Liver (tissue), 9 donors: ENCODE measurements around the gene CHSY1. TPM values are rescaled to one million over a fixed set of nuclear protein-coding genes. Genes with fewer than 3 reads are reported as not detected.
"Not testable (repeated sequence)": the region's sequence is repeated elsewhere in the genome, so short reads cannot be mapped to it uniquely, and the experiment has no call there.

Experiments used
- DNase-seq: peaks from one replicate; pipeline ENCODE4 v3.0.0-alpha.2; 2017; ENCODE audit warnings: low spot score
- H3K27ac ChIP-seq, 2 donors: one replicate each; pipeline ENCODE4 v1.7.0; 2013; ENCODE audit warnings: inconsistent platforms in 2 of 2, low read length in 2 of 2, control low read depth in 1 of 2, low read depth in 1 of 2, mild to moderate bottlenecking in 1 of 2
- H3K27me3 ChIP-seq, 4 donors: one replicate each; pipeline versions ENCODE4 v1.6.1 to v1.7.0; 2013; ENCODE audit warnings: low read length in 3 of 4, inconsistent platforms in 1 of 4, mild to moderate bottlenecking in 1 of 4, moderate library complexity in 1 of 4; ENCODE audit not compliant: control insufficient read depth in 4 of 4, insufficient read depth in 4 of 4
- H3K36me3 ChIP-seq, 4 donors: one replicate each; pipeline versions ENCODE4 v1.6.1 to v1.7.0; 2013; ENCODE audit warnings: low read length in 3 of 4, mild to moderate bottlenecking in 3 of 4, low read depth in 1 of 4, moderate library complexity in 1 of 4; ENCODE audit not compliant: control insufficient read depth in 4 of 4, insufficient read depth in 3 of 4
- H3K4me1 ChIP-seq, 4 donors: one replicate each; pipeline versions ENCODE4 v1.6.1 to v1.7.0; 2013; ENCODE audit warnings: low read length in 3 of 4, mild to moderate bottlenecking in 3 of 4, moderate library complexity in 1 of 4; ENCODE audit not compliant: control insufficient read depth in 4 of 4, insufficient read depth in 4 of 4
- H3K4me3 ChIP-seq, 3 donors: one replicate each; pipeline versions ENCODE4 v1.6.1 to v1.7.0; 2013; ENCODE audit warnings: low read length in 3 of 3, control low read depth in 1 of 3, low read depth in 1 of 3, mild to moderate bottlenecking in 1 of 3
- H3K9ac ChIP-seq, 2 donors: one replicate each; pipeline ENCODE4 v1.7.0; 2013; ENCODE audit warnings: low read length in 2 of 2, mild to moderate bottlenecking in 2 of 2, moderate library complexity in 2 of 2, control low read depth in 1 of 2, low read depth in 1 of 2
- H3K9me3 ChIP-seq, 4 donors: one replicate each; pipeline versions ENCODE4 v1.6.1 to v1.7.0; 2013; ENCODE audit warnings: low read length in 3 of 4; ENCODE audit not compliant: control insufficient read depth in 4 of 4
- FOXA1 ChIP-seq: IDR thresholded peaks from 2 replicates; pipeline ENCODE4 v1.6.1; 2016; ENCODE audit warnings: antibody characterized with exemption
- GABPA ChIP-seq, 2 donors: IDR thresholded peaks in 1 of 2; conservative IDR thresholded peaks in 1 of 2; 2 replicates each; pipeline ENCODE4 v1.6.1; 2016; ENCODE audit warnings: antibody characterized with exemption in 2 of 2, mild to moderate bottlenecking in 1 of 2, moderate library complexity in 1 of 2
- HNF4A ChIP-seq, 2 donors: conservative IDR thresholded peaks; 2 replicates each; pipeline ENCODE4 v1.6.1; 2016; ENCODE audit warnings: antibody characterized with exemption in 2 of 2, mild to moderate bottlenecking in 2 of 2
- HNF4G ChIP-seq: IDR thresholded peaks from 2 replicates; pipeline ENCODE4 v1.6.1; 2016; ENCODE audit warnings: antibody characterized with exemption
- SP1 ChIP-seq: IDR thresholded peaks from 2 replicates; pipeline ENCODE4 v1.6.1; 2018; ENCODE audit warnings: antibody characterized with exemption, mild to moderate bottlenecking
- WGBS: extraction: QIAGEN DNeasy Blood & Tissue Kit; methylation state at CpG from one replicate; pipeline ENCODE4 v1.1.7; 2013; 5-methylcytosine and 5-hydroxymethylcytosine counted together
- polyA plus RNA-seq, 2 donors: library from polyadenylated mRNA; stranded (reverse) in 1 of 2; unstranded in 1 of 2; fragments of 200-250 nt in 1 of 2; fragments of >200 nt in 1 of 2; fragmentation: Nextera tagmentation in 1 of 2; extraction: Ambion mirVana in 1 of 2; gene quantifications; one replicate each; pipeline versions ENCODE4 v1.2.1 to v1.2.3, GENCODE V29; 2013 to 2015
- total RNA-seq, 2 donors: library from RNA; depleted of rRNA; stranded (reverse); fragments of >200 nt; gene quantifications; one replicate each; pipeline ENCODE4 v1.2.3, GENCODE V29; 2014
- TF ChIP-seq, protein P1 (sequence below): IDR thresholded peaks from 2 replicates; pipeline ENCODE4 v1.6.1; 2016; ENCODE audit warnings: antibody characterized with exemption, mild to moderate bottlenecking
- donor health status: healthy.
- donor health status: healthy.
- donor health status: healthy.
- donor health status: healthy.
- donor health status: healthy.

The CHSY1 gene
- total and polyA plus RNA-seq, 4 donors, result 1.4 to 12.3 (median 6.6) TPM

DNA sequence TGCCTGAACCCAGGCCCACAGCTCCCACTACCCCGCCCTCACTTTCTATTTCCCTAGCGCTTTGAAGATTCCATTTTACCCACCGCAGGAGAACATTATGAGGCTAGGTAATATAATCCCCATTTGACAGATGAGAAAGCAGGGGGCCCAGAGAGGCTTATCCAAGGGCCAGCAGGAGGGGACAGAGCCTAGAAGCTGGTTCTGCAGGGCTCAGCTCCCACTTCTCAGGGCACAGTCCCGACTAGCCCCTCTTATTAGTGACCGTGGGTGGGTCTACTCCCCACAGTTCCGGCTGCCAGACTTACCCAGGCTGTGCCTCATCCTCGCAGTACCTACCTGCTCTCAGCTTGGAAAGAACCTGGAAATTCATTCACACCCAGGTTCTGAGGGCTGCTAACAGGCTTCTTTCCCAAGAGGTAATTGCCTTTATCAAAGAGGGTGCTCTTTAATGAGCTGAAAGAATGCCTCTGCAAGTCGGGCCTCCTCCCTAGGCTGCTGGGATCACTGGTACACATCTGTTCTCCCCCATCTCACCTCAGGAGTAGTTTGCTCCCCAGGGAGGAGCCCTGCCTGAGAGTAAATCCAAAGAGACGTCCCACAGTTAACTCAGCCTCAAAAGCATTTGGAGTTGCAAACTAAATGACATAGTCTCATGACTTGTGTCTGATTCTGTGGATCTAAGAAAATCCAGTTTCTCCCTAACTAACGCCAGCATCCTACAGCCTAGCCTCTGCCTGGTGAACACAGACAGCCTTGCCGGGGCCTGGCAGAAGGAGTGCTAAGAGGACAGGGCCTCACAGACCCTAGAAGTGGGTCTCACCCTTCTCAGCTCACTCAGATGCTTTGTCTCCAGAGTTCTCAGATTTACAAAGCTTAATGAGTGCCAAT lies 125.0 kb downstream of the CHSY1 start (continued):
- TF ChIP-seq, protein P1, sequence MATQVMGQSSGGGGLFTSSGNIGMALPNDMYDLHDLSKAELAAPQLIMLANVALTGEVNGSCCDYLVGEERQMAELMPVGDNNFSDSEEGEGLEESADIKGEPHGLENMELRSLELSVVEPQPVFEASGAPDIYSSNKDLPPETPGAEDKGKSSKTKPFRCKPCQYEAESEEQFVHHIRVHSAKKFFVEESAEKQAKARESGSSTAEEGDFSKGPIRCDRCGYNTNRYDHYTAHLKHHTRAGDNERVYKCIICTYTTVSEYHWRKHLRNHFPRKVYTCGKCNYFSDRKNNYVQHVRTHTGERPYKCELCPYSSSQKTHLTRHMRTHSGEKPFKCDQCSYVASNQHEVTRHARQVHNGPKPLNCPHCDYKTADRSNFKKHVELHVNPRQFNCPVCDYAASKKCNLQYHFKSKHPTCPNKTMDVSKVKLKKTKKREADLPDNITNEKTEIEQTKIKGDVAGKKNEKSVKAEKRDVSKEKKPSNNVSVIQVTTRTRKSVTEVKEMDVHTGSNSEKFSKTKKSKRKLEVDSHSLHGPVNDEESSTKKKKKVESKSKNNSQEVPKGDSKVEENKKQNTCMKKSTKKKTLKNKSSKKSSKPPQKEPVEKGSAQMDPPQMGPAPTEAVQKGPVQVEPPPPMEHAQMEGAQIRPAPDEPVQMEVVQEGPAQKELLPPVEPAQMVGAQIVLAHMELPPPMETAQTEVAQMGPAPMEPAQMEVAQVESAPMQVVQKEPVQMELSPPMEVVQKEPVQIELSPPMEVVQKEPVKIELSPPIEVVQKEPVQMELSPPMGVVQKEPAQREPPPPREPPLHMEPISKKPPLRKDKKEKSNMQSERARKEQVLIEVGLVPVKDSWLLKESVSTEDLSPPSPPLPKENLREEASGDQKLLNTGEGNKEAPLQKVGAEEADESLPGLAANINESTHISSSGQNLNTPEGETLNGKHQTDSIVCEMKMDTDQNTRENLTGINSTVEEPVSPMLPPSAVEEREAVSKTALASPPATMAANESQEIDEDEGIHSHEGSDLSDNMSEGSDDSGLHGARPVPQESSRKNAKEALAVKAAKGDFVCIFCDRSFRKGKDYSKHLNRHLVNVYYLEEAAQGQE, result no peak
- no peak for TF ChIP-seq HNF4A (conservative IDR thresholded peaks at IDR 0.05)
- TF ChIP-seq SP1, result no peak
- TF ChIP-seq HNF4G, result no peak
- TF ChIP-seq FOXA1, result no peak
- no peak for TF ChIP-seq GABPA (IDR thresholded peaks at IDR 0.05 in 1 of 2, conservative IDR thresholded peaks at IDR 0.05 in 1 of 2)

DNA sequence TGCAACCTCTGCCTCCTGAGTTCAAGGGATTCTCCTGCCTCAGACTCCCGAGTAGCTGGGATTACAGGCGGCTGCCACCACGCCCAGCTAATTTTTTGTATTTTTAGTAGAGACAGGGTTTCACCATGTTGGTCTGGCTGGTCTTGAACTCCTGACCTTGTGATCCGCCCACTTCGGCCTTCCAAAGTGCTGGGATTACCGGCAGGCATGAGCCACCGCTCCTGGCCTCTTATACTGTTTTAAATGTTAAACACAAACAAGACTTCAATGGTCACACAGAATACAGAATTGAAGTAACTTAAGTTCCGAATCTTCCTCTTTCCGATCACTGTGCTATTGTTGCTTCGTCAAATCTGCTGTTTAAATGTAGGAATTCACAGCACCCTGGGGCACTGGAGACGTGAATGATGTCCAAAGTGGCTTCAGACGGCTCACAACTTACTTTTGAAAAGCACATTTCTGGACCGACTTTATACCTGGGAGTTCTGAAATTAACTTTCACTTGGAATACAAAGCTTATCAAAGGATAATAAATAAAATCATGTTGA lies 125.9 kb downstream of the CHSY1 start:
- H3K9ac ChIP-seq, H3K36me3 ChIP-seq, H3K27me3 ChIP-seq, H3K27ac ChIP-seq, DNase-seq, H3K4me1 ChIP-seq, H3K9me3 ChIP-seq, H3K4me3 ChIP-seq: not testable (repeated sequence)
- WGBS, result 88% methylated on average over 13 of the region's 13 CpGs

Other genes with a start within 250 kb of the CHSY1 start
- gene SELENOS, start 25.4 kb upstream of the CHSY1 start, total RNA-seq, result 10 to 100 TPM; 25.8 to 66.4 TPM
- gene SELENOS, start 25.4 kb upstream of the CHSY1 start, polyA plus RNA-seq, result 10 to 100 TPM; 65.2 to 71.1 TPM
- gene SNRPA1, start 43.2 kb upstream of the CHSY1 start, total RNA-seq, result 10 to 100 TPM; 12.7 to 15.0 TPM
- 10 to 100 TPM; 21.0 to 31.7 TPM for gene SNRPA1, start 43.2 kb upstream of the CHSY1 start, polyA plus RNA-seq
- gene PCSK6, start 237.7 kb upstream of the CHSY1 start, total RNA-seq, result 100 to 1,000 TPM; 124 to 398 TPM
- 100 to 1,000 TPM in 1 of 2 donors, 10 to 100 TPM in 1; 94.8 to 212 TPM for gene PCSK6, start 237.7 kb upstream of the CHSY1 start, polyA plus RNA-seq